Right kidney (tissue), 1 donor: ENCODE data around the gene SLC27A5.
"Not testable (repeated sequence)": the region's sequence is repeated elsewhere in the genome, so short reads cannot be mapped to it uniquely, and the experiment has no call there.

Experiments
- DNase-seq: peaks from one replicate; pipeline ENCODE4 v3.0.0-alpha.2; 2016

SLC27A5 gene

GRCh38 chr19:58498316-58499020 is 13.3 kb downstream of the SLC27A5 start:
- DNase-seq: no peak

- no peak for DNase-seq
These were observed 14.1 kb downstream of the SLC27A5 start for GRCh38 chr19:58497634-58498170.

GRCh38 chr19:58492265-58492664 is 19.5 kb downstream of the SLC27A5 start:
- DNase-seq: no peak

GRCh38 chr19:58491393-58491792 is 20.4 kb downstream of the SLC27A5 start:
- DNase-seq: no peak

GRCh38 chr19:58484349-58484748 is 27.4 kb downstream of the SLC27A5 start:
- not testable (repeated sequence) for DNase-seq

- no peak for DNase-seq
These were observed 28.0 kb downstream of the SLC27A5 start for GRCh38 chr19:58483776-58484175.

GRCh38 chr19:58482372-58482771 is 29.4 kb downstream of the SLC27A5 start:
- DNase-seq: no peak

- no peak for DNase-seq
These were observed 31.0 kb downstream of the SLC27A5 start for GRCh38 chr19:58480831-58481230.

GRCh38 chr19:58480481-58480830 is 31.3 kb downstream of the SLC27A5 start:
- DNase-seq: no peak

GRCh38 chr19:58479736-58480480 is 31.9 kb downstream of the SLC27A5 start:
- DNase-seq: no peak

GRCh38 chr19:58479303-58479702 is 32.5 kb downstream of the SLC27A5 start:
- DNase-seq: no peak

GRCh38 chr19:58477871-58478270 is 33.9 kb downstream of the SLC27A5 start:
- DNase-seq: no peak

- no peak for DNase-seq
These were observed 34.7 kb downstream of the SLC27A5 start for GRCh38 chr19:58477130-58477529.

- DNase-seq: no peak
These were observed 35.2 kb downstream of the SLC27A5 start for GRCh38 chr19:58476498-58477015.

GRCh38 chr19:58475714-58476497 is 35.9 kb downstream of the SLC27A5 start, which contains the start of gene ZNF446:
ZNF446 (plus strand) TSS chr19:58476352; CDS start chr19:58477219, 867 bp downstream.
- peak; percentile 99 for DNase-seq

- no peak for DNase-seq
These were observed 36.6 kb downstream of the SLC27A5 start for GRCh38 chr19:58474997-58475713.

- no peak for DNase-seq
These were observed 37.3 kb downstream of the SLC27A5 start for GRCh38 chr19:58474291-58474996.

GRCh38 chr19:58473775-58474174 is 38.0 kb downstream of the SLC27A5 start:
- DNase-seq: no peak

GRCh38 chr19:58471736-58472135 is 40.1 kb downstream of the SLC27A5 start:
- DNase-seq: no peak

GRCh38 chr19:58470837-58471543 is 40.8 kb downstream of the SLC27A5 start:
- not testable (repeated sequence) for DNase-seq
